Stimulated activated naive B cell treated with anti-CD40 and anti-IgM and Interleukin-4, amounts not matched to agents 10 μg/mL and 1 μg/mL and 100 μg/mL, for 72 hours (primary cell): ENCODE measurements around the gene RPL36.
A peak's percentile ranks its signal among the peaks of the same experiment; 100 is the strongest.
"Not testable (repeated sequence)": the region's sequence is repeated elsewhere in the genome, so short reads cannot be mapped to it uniquely, and the experiment has no call there.

ENCODE experiments used
- ATAC-seq, 2 donors: fragments of 150-1000 bp; cut with Tn5 transposase; replicated peaks; 2 replicates each; pipeline ENCODE4 v1.10.0; 2021; ENCODE audit warnings: moderate library complexity in 1 of 2
- DNase-seq: peaks from one replicate; pipeline ENCODE4 v3.0.0; 2021
- H3K27ac Mint-ChIP-seq: one replicate; pipeline ENCODE4 v1.8.0; 2022; ENCODE audit warnings: mild to moderate bottlenecking, mixed read lengths
- H3K27me3 Mint-ChIP-seq, 2 donors: one replicate each; pipeline ENCODE4 v1.8.0; 2022; ENCODE audit warnings: mixed read lengths in 2 of 2
- H3K36me3 Mint-ChIP-seq, 2 donors: one replicate each; pipeline ENCODE4 v1.8.0; 2022; ENCODE audit warnings: mixed read lengths in 2 of 2, mild to moderate bottlenecking in 1 of 2
- H3K4me1 Mint-ChIP-seq, 2 donors: one replicate each; pipeline ENCODE4 v1.8.0; 2022; ENCODE audit warnings: mixed read lengths in 2 of 2, mild to moderate bottlenecking in 1 of 2
- H3K4me3 Mint-ChIP-seq, 2 donors: one replicate each; pipeline ENCODE4 v1.8.0; 2022; ENCODE audit warnings: mild to moderate bottlenecking in 2 of 2, mixed read lengths in 2 of 2, moderate library complexity in 1 of 2
- H3K9me3 Mint-ChIP-seq, 2 donors: one replicate each; pipeline ENCODE4 v1.8.0; 2022; ENCODE audit warnings: mixed read lengths in 2 of 2, mild to moderate bottlenecking in 1 of 2

Gene RPL36

DNA sequence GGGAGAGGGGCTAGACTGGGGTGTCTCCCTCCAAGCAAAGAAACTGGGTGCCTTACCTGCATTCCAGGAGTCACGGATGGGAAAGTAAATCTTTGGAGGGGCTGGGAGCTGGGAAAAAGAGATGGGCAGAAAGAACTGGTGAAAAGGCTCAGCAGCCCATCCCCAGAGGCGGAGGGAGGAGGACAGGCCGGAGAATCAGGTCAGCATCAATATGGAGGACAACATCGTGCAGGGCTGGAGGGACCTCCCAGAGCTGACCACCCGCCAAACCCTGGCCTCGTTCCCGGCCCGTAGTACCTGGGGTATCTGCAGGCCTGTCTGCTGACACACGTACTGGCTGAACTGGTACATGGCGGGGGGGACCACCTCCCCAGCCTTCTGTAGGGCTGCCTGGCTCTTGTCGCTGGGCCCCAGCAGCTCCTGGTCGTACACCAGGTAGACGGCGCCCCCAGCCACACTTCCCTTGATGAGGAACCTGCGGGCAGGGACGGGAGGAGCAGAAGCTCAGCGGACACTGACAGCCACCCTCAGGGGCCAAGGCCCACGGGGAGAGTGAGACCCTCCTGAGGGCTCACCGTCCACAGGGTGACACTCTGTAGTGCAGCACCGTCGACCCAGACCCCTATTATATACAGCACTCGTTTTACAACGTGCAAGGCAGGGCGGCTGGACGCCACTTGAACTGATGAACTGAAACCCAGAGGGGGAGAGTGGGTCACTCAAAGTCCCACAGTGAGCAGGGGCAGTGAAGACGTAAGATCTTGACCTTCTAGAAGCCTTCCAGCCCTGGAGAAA is 10.6 kb upstream of the RPL36 start:
- ATAC-seq (peak; percentile 0 to 3), DNase-seq (no peak)
- Mint-ChIP-seq H3K27ac (peak overlapping the region; percentile 97), H3K4me1 (peaks cover 21 to 28% of the 10 kb centered on the region in 2 donors), H3K9me3 (peaks cover 2 to 4% of the 10 kb centered on the region in 2 donors), H3K27me3 (no peaks in the 10 kb centered on the region), H3K36me3 (peaks cover 9 to 25% of the 10 kb centered on the region in 2 donors), H3K4me3 (peak overlapping the region; percentile 85 to 88)

DNA sequence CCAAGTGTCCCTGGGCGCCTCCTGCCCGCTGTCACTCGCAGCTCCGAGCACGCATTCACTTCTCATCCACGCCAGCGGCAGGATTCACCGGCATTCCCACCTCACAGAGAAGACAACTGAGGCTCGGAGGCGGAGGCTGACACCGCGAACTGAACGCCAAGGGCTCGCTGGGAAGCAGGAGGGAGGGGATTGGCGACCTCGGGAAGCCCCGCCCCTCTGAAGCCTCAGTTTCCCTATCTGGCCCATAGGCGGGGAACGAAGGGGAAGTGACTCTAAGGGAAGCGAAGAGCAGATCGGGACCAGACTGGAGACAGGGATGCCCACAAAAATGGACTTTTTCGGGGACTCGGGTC is 10.0 kb upstream of the RPL36 start:
- H3K4me1 Mint-ChIP-seq = peaks cover 19 to 28% of the 10 kb centered on the region in 2 donors
- H3K27ac Mint-ChIP-seq = peak overlapping the region; percentile 97
- peaks cover 2 to 4% of the 10 kb centered on the region in 2 donors for H3K9me3 Mint-ChIP-seq
- ATAC-seq (peak in 1 of 2 donors; percentile 0), DNase-seq (no peak)
- peaks cover 9 to 21% of the 10 kb centered on the region in 2 donors for H3K36me3 Mint-ChIP-seq
- peak overlapping the region; percentile 85 to 88 for H3K4me3 Mint-ChIP-seq
- H3K27me3 Mint-ChIP-seq = no peaks in the 10 kb centered on the region

DNA sequence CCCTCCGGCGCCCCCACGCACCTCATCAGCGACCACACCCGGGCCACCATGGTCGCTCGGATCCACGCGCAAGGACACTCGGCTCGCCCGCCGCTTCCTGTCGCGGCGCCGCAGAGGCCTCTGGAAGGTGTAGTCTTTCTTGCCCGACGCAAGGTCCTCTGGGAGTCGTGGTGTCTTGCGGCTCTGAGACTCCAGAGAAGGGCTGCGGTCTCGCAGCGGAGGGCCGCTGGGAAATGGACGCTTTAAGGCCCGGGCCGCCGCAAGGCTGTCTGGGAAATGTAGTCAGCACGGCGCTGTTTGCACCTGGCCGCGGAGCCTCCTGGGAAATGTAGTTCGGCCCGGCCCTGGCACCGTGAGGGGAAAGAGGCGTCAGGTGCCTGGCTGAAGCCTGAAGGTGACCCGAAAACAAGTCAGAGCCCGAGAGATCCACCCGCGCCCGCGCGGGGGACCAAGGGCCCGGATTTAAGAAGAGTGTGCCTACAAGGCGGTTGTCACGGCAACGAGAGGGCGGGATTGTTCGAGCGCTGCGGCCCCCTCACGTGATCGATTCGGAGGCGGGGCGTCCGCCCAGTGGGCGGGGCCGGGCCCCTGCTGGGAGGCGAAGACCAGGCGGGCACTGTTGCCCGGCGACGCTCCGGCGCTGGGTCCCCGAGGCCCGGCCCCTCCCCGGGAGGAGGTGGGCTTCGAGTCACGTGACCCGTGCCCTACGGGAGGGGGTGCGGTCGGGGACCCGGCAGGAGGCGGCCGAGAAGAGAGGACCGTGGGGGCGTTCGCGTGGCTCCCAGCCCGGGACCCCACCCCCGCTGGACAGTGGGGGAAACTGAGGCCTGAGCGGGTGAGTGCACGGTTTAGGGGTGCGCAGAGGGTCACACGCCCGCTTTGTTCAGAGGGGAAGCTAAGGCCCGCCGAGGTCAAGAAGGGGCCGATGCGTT is 9.4 kb upstream of the RPL36 start, which contains the start of the genes HSD11B1L and MICOS13:
Gene HSD11B1L, plus strand, starts transcription at position 591 of the 932 bp plus-strand sequence. CDS start 3,806 bp downstream, outside the sequence.
Gene MICOS13, minus strand, starts transcription at position 80 of the 932 bp plus-strand sequence. Its CDS starts 30 bp downstream, at position 50.
- peak within 1 kb of the TSS; percentile 85 to 88 for H3K4me3 Mint-ChIP-seq
- H3K9me3 Mint-ChIP-seq = peaks cover 2 to 4% of the 10 kb centered on the region in 2 donors
- peaks cover 19 to 28% of the 10 kb centered on the region in 2 donors for H3K4me1 Mint-ChIP-seq
- H3K27ac Mint-ChIP-seq = peak within 1 kb of the TSS; percentile 97
- ATAC-seq (peak; percentile 96), DNase-seq (peak; percentile 98)
- H3K36me3 Mint-ChIP-seq = peaks cover 9 to 18% of the 10 kb centered on the region in 2 donors
- H3K27me3 Mint-ChIP-seq = no peaks in the 10 kb centered on the region

DNA sequence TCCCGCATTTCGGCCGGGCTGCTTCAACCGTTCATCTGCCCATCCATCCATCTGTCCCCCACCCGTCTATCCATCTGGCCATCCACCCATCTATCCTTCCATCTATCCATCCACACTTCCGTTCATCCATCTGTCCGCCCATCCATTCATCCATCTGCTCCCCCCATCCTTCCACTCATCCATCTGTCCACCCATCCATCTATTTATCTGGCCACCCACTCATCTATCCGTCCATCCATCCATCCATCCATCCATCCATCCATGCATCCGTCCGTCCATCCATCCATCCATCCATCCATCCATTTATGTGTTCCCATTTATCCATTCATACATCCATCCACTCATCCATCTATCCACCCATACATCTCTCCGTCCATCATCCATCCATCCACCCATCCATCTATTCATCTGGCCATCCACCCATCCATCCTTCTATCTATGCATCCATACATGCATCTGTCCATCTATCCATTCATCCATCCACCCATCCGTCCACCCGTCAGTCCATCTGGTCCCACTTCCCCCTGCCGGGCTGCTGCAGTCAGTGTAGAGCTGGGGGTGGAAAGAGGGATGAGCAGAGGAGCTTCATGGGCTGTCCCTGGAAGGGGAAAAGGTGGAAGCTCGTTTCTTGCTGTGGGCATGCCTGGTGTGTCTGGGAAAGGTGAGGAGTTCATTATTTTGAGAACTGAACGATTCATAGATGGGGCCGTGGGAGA is 8.5 kb upstream of the RPL36 start:
- H3K4me3 Mint-ChIP-seq = peak overlapping the region; percentile 85 to 88
- peaks cover 22 to 31% of the 10 kb centered on the region in 2 donors for H3K4me1 Mint-ChIP-seq
- H3K9me3 Mint-ChIP-seq = peaks cover 2 to 4% of the 10 kb centered on the region in 2 donors
- DNase-seq = no peak
- ATAC-seq = no peak
- H3K27me3 Mint-ChIP-seq = no peaks in the 10 kb centered on the region
- peaks cover 9 to 14% of the 10 kb centered on the region in 2 donors for H3K36me3 Mint-ChIP-seq
- H3K27ac Mint-ChIP-seq = peak overlapping the region; percentile 74

DNA sequence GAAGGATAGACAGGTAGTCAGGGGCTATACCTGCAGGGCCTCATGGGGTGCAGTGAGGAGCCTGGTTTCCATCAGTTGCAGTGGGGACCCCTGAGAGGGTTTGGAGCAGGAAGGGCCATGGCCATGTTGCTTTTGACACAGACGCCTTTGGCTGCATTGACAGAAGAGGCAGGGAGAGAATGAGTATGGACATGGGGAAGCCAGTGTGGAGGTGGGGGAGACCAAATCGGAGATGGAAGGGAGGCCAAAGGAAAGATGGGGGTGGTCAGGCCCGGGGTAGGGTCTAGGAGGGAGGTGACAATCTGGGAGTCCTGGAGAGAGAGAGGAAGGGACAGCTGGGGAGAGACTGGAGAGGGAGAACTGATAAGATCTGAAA is 8.0 kb upstream of the RPL36 start:
- Mint-ChIP-seq H3K36me3 (peaks cover 9 to 11% of the 10 kb centered on the region in 2 donors), H3K4me1 (peaks cover 23 to 30% of the 10 kb centered on the region in 2 donors), H3K27me3 (no peaks in the 10 kb centered on the region), H3K9me3 (peaks cover 2 to 4% of the 10 kb centered on the region in 2 donors), H3K27ac (peak overlapping the region; percentile 6), H3K4me3 (peak overlapping the region; percentile 85 to 88)
- no peak for ATAC-seq
- DNase-seq = no peak

DNA sequence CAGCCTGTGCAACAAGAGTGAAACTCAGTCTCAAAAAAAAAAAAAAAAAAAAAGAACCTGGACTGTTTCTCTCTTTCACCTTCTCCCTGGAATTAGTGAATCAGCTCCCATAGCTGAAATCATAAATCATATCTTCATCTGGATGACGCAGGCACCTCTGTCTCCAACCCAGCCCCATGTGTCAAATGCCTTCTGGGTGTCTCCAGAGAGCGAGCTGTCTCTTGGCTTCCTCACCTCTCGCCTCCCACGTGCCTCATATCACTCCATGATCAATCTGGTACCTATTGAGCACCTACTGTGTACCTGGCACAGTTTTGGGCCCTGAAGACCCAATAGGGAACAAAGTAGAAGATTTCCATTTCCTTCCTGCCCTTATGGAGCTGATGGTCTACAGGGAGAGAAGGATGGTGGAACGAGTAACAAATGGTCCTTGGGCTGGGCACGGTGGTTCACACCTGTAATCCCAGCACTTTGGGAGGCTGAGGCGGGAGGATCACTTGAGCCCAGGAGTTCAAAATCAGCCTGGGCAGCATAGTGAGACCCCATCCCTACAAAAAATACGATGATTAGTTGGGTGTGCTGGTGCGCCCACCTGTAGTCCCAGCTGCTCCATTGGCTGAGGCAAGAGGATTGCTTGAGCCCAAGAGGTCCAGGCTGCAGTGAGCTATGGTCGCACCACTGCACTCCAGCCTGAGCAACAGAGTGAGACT is 6.8 kb upstream of the RPL36 start:
- no peak for DNase-seq
- Mint-ChIP-seq H3K9me3 (peaks cover 4 to 7% of the 10 kb centered on the region in 2 donors), H3K27ac (peak overlapping the region; percentile 80), H3K36me3 (peaks cover 4 to 5% of the 10 kb centered on the region in 2 donors), H3K4me1 (peaks cover 25 to 34% of the 10 kb centered on the region in 2 donors), H3K4me3 (peak overlapping the region in 1 of 2 donors; percentile 56), H3K27me3 (no peaks in the 10 kb centered on the region)
- ATAC-seq = no peak

DNA sequence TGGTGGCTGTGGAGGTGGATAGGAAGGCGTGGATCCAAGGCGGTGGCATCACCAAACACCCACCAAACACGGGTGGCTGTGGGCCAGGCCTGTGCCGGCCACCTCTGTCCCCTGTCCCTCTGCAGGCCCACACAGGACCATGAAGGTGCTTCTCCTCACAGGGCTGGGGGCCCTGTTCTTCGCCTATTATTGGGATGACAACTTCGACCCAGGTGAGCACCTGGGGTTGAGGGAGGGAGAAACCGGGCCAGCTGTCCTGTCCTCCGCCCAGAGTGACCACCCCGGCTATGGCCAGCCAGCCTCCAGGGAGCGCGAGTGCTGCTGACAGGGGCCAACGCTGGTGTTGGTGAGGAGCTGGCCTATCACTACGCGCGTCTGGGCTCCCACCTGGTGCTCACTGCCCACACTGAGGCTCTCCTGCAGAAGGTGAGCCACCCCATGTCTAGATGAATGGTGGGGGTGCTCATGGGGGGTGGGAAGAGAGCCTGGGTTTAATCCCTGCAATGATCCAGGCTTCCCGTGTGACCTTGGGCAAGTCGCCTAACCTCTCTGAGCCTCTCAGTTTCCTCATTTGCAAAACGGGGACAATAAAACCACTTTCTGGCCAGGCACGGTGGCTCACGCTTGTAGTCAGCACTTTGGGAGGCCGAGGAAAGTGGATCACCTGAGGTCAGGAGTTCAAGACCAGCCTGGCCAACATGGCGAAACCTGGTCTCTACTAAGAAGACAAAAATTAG is 5.2 kb upstream of the RPL36 start:
- Mint-ChIP-seq H3K4me1 (peaks cover 26 to 30% of the 10 kb centered on the region in 2 donors), H3K4me3 (no peak overlapping the region), H3K9me3 (peaks cover 4 to 8% of the 10 kb centered on the region in 2 donors), H3K36me3 (peaks cover 0 to 4% of the 10 kb centered on the region in 2 donors), H3K27me3 (no peaks in the 10 kb centered on the region), H3K27ac (no peak overlapping the region)
- DNase-seq (no peak), ATAC-seq (no peak)

DNA sequence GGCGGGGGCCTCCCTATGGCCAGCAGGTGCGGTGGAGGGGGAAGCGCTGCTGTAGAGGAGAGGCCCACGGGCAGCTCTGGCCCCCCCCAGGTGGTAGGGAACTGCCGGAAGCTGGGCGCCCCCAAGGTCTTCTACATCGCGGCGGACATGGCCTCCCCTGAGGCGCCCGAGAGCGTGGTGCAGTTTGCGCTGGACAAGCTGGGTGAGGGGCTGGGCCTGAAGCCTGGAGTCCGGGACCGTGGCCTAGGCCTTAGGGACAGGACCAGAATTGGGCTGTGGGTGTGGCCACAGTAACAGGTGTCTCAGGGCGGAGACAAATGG is 3.8 kb upstream of the RPL36 start:
- H3K4me3 Mint-ChIP-seq = peak overlapping the region; percentile 85 to 87
- H3K27me3 Mint-ChIP-seq = no peaks in the 10 kb centered on the region
- H3K36me3 Mint-ChIP-seq = peaks cover 13 to 17% of the 10 kb centered on the region in 2 donors
- peak overlapping the region; percentile 92 for H3K27ac Mint-ChIP-seq
- ATAC-seq = no peak
- H3K4me1 Mint-ChIP-seq = peaks cover 33 to 38% of the 10 kb centered on the region in 2 donors
- H3K9me3 Mint-ChIP-seq = peaks cover 4 to 8% of the 10 kb centered on the region in 2 donors
- DNase-seq = no peak

DNA sequence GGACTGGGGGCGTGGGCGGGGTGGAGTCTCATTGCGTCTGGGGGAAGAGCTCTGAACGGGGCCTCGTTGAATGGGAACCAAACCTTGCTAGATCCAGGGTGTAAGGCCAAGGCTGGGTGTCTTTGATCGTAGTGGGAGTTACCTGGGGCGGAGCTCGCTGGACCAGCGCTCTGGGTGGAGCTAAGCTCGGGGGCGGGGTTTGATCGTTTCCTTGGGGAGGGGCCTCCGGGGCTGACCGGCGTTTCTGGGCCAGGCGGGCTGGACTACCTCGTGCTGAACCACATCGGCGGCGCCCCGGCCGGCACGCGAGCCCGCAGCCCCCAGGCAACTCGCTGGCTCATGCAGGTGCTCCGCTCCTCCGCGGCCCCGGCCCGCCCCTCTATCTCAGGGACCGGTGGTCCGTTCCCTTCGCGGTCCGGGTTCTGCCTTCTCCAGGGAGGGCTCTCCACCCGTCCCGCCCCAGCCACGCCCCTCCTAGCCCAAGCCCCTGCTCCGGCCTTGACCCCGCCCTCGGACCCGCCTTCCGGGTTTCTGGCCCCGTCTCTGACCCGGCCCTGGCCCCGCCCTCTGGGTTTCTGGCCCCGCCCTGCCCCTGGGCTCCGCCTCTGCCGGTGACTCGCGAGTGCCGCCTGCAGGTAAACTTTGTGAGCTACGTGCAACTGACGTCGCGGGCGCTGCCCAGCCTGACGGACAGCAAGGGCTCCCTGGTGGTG is 3.3 kb upstream of the RPL36 start:
- no peaks in the 10 kb centered on the region for H3K27me3 Mint-ChIP-seq
- H3K27ac Mint-ChIP-seq = peak overlapping the region; percentile 92
- ATAC-seq = peak; percentile 75 to 78
- H3K4me1 Mint-ChIP-seq = peaks cover 28 to 34% of the 10 kb centered on the region in 2 donors
- H3K9me3 Mint-ChIP-seq = peaks cover 2 to 4% of the 10 kb centered on the region in 2 donors
- DNase-seq = peak; percentile 97
- peak overlapping the region; percentile 85 to 87 for H3K4me3 Mint-ChIP-seq
- H3K36me3 Mint-ChIP-seq = peaks cover 17 to 18% of the 10 kb centered on the region in 2 donors

DNA sequence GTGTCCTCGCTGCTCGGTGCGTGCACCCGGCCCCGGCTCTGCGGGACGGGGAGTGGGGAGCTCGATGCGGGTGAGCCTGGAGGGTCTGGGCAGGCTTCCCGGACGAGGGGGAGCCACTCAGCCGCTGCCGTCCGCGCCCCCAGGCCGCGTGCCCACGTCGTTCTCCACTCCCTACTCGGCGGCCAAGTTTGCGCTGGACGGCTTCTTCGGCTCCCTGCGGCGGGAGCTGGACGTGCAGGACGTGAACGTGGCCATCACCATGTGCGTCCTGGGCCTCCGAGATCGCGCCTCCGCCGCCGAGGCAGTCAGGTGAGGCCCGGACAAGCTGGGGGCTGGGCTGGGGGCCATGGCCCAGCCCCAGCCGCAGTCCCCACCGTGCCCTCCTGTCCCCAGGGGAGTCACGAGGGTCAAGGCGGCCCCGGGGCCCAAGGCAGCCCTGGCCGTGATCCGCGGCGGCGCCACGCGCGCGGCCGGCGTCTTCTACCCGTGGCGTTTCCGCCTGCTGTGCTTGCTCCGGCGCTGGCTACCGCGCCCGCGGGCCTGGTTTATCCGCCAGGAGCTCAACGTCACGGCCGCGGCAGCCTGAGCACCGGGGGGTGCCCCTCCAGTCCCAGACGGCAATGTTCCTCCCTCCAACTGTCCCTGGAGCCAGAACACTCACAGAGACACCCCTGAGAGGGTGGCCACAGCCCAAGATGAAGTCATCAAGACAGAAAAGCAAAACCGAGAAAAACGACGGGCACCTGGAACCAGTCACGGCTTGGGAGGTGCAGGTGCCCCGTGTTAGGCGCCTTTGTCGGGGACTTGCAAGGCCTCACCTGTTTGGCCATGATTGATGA is 2.5 kb upstream of the RPL36 start:
- no peak for DNase-seq
- Mint-ChIP-seq H3K4me3 (peak overlapping the region; percentile 67 to 87), H3K27ac (peak overlapping the region; percentile 92), H3K9me3 (peaks cover 2 to 4% of the 10 kb centered on the region in 2 donors), H3K36me3 (peaks cover 23 to 26% of the 10 kb centered on the region in 2 donors), H3K27me3 (no peaks in the 10 kb centered on the region), H3K4me1 (peaks cover 28 to 34% of the 10 kb centered on the region in 2 donors)
- ATAC-seq = no peak

DNA sequence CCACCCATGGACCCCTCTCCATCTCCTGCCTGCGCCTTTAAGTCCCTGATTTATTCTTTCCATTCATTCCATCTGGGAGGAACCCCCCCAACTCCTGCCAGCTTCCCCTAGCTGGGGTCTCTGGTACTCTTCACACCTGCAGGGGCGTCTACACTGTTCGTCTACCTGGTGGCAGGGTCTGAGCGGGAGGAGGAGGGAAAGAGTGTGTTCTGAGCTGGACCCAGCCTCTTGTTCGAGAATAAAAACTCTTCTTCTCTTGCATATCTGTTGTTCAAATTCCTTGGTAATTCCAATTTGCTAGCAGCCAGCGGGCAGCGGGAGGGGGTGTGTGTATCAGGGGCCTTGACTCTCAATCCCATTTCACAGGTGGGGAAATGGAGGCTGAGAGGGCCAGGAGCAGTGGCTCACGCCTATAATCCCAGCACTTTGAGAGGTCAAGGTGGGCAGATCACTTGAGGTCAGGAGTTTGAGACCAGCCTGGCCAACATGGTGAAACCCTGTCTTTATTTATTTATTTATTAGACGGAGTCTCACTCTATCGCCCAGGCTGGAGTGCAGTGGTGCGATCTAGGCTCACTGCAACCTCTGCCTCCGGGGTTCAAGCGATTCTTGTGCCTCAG is 1.7 kb upstream of the RPL36 start:
- Mint-ChIP-seq H3K27ac (peak overlapping the region; percentile 47), H3K4me3 (peak overlapping the region; percentile 67 to 69), H3K36me3 (peaks cover 31 to 34% of the 10 kb centered on the region in 2 donors), H3K4me1 (peaks cover 36 to 42% of the 10 kb centered on the region in 2 donors)
- H3K27me3 Mint-ChIP-seq, DNase-seq, H3K9me3 Mint-ChIP-seq, ATAC-seq: not testable (repeated sequence)
